ENCODE measurements around the gene IFNG-AS1.
A peak's percentile ranks its signal among the peaks of the same experiment; 100 is the strongest.

DNA sequence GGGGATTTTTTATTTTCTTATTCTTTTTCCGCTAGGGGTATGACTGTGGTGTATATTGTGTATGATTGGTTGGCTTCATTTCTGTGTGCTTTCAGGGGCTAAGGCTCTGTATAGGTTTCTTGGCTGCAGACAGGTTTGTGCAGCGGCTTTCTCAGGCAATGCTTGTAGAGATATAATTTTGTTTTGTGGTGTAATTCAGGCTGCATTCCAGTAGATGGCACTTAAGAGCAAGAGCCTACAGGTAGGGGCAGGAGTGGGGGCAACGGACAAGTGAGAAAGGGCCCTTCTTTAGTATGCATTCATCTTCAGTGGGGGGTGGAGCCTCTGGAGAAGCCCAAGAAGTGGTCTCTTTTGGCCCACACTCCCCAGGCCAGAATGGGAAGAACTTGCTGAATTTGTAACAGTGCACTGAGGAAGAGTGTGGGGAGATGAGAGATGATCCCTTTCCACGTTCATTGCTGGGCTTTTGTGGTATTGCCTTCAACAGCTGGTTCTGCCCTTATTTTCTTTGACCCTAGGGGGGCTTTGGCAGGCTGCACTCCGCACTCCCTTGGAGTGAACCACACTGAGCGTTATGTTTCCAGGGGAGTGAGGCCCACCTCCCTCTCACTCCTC, 78.6 kb downstream of the IFNG-AS1 start:
- TF ChIP-seq, protein P1, sequence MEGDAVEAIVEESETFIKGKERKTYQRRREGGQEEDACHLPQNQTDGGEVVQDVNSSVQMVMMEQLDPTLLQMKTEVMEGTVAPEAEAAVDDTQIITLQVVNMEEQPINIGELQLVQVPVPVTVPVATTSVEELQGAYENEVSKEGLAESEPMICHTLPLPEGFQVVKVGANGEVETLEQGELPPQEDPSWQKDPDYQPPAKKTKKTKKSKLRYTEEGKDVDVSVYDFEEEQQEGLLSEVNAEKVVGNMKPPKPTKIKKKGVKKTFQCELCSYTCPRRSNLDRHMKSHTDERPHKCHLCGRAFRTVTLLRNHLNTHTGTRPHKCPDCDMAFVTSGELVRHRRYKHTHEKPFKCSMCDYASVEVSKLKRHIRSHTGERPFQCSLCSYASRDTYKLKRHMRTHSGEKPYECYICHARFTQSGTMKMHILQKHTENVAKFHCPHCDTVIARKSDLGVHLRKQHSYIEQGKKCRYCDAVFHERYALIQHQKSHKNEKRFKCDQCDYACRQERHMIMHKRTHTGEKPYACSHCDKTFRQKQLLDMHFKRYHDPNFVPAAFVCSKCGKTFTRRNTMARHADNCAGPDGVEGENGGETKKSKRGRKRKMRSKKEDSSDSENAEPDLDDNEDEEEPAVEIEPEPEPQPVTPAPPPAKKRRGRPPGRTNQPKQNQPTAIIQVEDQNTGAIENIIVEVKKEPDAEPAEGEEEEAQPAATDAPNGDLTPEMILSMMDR (conservative IDR thresholded peaks at IDR 0.05 in 1 of 2, IDR thresholded peaks at IDR 0.05 in 1 of 2; ENCODE audit: extremely low read depth in 1 of 2, insufficient read depth in 1 of 2, low read depth in 1 of 2, low read length in 2 of 2) = peak; percentile 55 to 73
- no peak for TF ChIP-seq EZH2 (IDR thresholded peaks at IDR 0.05; ENCODE audit: borderline replicate concordance, low read length)

All from mammary epithelial cell (primary cell).